Measurements from ENCODE around the gene GPS1.

DNA sequence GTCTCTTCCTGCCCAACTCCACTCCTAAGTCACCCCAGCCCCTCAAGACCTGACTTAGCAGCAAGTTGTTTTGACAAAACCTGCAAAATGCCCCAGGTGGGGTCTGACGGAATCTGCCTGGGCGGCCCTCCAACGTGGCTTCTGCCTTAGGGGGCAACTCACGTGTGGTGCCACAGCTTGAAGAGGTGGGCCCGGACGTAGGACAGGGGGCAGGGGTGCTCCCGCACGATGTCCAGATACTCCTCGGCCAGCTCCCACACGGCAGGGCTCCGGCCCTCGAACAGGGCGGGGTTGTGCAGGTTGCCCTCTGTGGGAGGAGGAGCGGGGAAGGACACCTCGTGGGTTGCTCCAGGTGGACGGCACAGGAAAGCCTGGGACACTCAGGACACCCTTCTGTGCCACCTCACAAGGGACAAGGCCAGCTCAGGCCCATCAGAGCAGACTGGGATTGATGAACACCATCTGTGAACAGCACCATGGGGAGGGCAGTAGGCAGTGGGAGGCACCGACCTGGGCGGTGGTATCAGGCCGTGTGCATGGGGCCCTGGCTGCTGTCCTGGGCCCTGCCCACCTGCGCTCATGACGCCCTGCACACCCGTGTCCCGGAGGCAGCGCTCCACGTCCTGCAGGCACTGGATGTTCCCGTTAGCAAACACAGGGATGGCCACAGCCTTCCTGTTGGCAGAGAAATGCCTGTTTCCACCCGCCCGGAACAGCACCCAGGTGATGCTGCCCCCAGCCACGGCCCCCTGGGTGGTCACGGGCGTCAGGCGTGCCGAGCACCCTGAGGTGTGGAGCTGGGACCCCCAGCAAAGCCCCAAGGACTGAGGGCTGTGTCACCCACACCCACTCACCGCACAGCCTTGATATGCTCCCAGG is 9.6 kb downstream of the GPS1 start:
- TF ChIP-seq, protein P1, sequence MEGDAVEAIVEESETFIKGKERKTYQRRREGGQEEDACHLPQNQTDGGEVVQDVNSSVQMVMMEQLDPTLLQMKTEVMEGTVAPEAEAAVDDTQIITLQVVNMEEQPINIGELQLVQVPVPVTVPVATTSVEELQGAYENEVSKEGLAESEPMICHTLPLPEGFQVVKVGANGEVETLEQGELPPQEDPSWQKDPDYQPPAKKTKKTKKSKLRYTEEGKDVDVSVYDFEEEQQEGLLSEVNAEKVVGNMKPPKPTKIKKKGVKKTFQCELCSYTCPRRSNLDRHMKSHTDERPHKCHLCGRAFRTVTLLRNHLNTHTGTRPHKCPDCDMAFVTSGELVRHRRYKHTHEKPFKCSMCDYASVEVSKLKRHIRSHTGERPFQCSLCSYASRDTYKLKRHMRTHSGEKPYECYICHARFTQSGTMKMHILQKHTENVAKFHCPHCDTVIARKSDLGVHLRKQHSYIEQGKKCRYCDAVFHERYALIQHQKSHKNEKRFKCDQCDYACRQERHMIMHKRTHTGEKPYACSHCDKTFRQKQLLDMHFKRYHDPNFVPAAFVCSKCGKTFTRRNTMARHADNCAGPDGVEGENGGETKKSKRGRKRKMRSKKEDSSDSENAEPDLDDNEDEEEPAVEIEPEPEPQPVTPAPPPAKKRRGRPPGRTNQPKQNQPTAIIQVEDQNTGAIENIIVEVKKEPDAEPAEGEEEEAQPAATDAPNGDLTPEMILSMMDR (conservative IDR thresholded peaks at IDR 0.05; ENCODE audit: low read length) = no peak
- TF ChIP-seq EZH2phosphoT487 (IDR thresholded peaks at IDR 0.05; ENCODE audit: borderline replicate concordance) = no peak
